HepG2 (cell line): ENCODE results near the gene QTRT2. TPM values are rescaled to one million over a fixed set of nuclear protein-coding genes. Genes with fewer than 3 reads are reported as not detected.

Experiments used
- BCL6 ChIP-seq: IDR thresholded peaks from 2 replicates; pipeline ENCODE4 v1.6.1; 2016; ENCODE audit warnings: missing genetic modification reagents, missing compliant biosample characterization
- CHD2 ChIP-seq: IDR thresholded peaks from 2 replicates; pipeline ENCODE4 v1.6.1; 2011; ENCODE audit warnings: low read depth, low read length, improper control_type of control experiment
- GLI4 ChIP-seq: sonication (generic); formaldehyde crosslinking; IDR thresholded peaks from 2 replicates; pipeline ENCODE4 v1.5.1; 2020; ENCODE audit warnings: missing genetic modification reagents, mild to moderate bottlenecking, moderate library complexity, borderline replicate concordance
- HNRNPH1 ChIP-seq: fragments of 200-400 bp; formaldehyde crosslinking; optimal IDR thresholded peaks from 2 replicates; pipeline ENCODE3; 2017; ENCODE audit warnings: mild to moderate bottlenecking, low read depth, low read length
- NCOA1 ChIP-seq: sonication (generic); formaldehyde crosslinking; IDR thresholded peaks from 2 replicates; pipeline ENCODE4 v1.9.0; 2021; ENCODE audit warnings: missing genetic modification reagents
- NFIB ChIP-seq: sonication (generic); formaldehyde crosslinking; IDR thresholded peaks from 2 replicates; pipeline ENCODE4 v1.9.0; 2021; ENCODE audit warnings: missing genetic modification reagents, mild to moderate bottlenecking, borderline replicate concordance
- NONO ChIP-seq, 2 experiments: fragments of 450-650 bp in 1 of 2; sonication (generic) in 1 of 2; formaldehyde crosslinking in 1 of 2; IDR thresholded peaks in 1 of 2; conservative IDR thresholded peaks in 1 of 2; 2 replicates each; pipeline versions ENCODE4 v1.6.1 to v1.8.0; 2017 to 2022; ENCODE audit warnings: mild to moderate bottlenecking in 1 of 2, missing genetic modification reagents in 1 of 2, moderate library complexity in 1 of 2
- RARG ChIP-seq: sonication (generic); formaldehyde crosslinking; IDR thresholded peaks from 2 replicates; pipeline ENCODE4 v1.4.0; 2020; ENCODE audit warnings: low read depth, mild to moderate bottlenecking, missing genetic modification reagents
- SAFB2 ChIP-seq: sonication (generic); formaldehyde crosslinking; IDR thresholded peaks from 2 replicates; pipeline ENCODE4 v1.5.1; 2020; ENCODE audit warnings: missing genetic modification reagents, low read depth, mild to moderate bottlenecking, borderline replicate concordance
- SPEN ChIP-seq: sonication (generic); formaldehyde crosslinking; IDR thresholded peaks from 2 replicates; pipeline ENCODE4 v1.5.1; 2020; ENCODE audit warnings: low read depth, mild to moderate bottlenecking, missing genetic modification reagents
- TP53 ChIP-seq: sonication (generic); formaldehyde crosslinking; conservative IDR thresholded peaks from 2 replicates; pipeline ENCODE4 v1.4.0; 2020; ENCODE audit warnings: missing genetic modification reagents
- ZNF296 ChIP-seq: sonication (generic); formaldehyde crosslinking; conservative IDR thresholded peaks from 2 replicates; pipeline ENCODE4 v1.5.0; 2020; ENCODE audit warnings: mild to moderate bottlenecking, missing genetic modification reagents
- ZNF329 ChIP-seq: sonication (generic); formaldehyde crosslinking; IDR thresholded peaks from 2 replicates; pipeline ENCODE4 v1.9.0; 2021; ENCODE audit warnings: low read depth, mild to moderate bottlenecking, missing genetic modification reagents
- ZNF564 ChIP-seq: sonication (generic); formaldehyde crosslinking; IDR thresholded peaks from 2 replicates; pipeline ENCODE4 v1.8.1; 2023; ENCODE audit warnings: mild to moderate bottlenecking, missing genetic modification reagents
- ZNF644 ChIP-seq: IDR thresholded peaks from 2 replicates; pipeline ENCODE4 v1.6.1; 2016; ENCODE audit warnings: low read depth
- ZZZ3 ChIP-seq: sonication (generic); formaldehyde crosslinking; IDR thresholded peaks from 2 replicates; pipeline ENCODE4 v1.4.0; 2020; ENCODE audit warnings: missing genetic modification reagents, mild to moderate bottlenecking, borderline replicate concordance
- polyA plus RNA-seq, 8 experiments: library from polyadenylated mRNA; depleted of rRNA in 3 of 8; stranded (reverse) in 7 of 8; unstranded in 1 of 8; fragments of >200 nt; fragmentation: Illumina TruSeq in 4 of 8; extraction: Trizol in 4 of 8; gene quantifications; 2 replicates each; pipeline versions ENCODE4 v1.2.1 to v1.2.3, GENCODE V29; 2011 to 2016; ENCODE audit warnings: low read depth in 4 of 8, missing spikeins in 1 of 8, mixed read lengths in 1 of 8; ENCODE audit not compliant: insufficient read depth in 1 of 8
- total RNA-seq, 5 experiments: library from RNA; depleted of rRNA; stranded (reverse); fragments of >200 nt; fragmentation: Illumina TruSeq; extraction: Trizol; gene quantifications; 2 replicates each; pipeline ENCODE4 v1.2.3, GENCODE V29; 2016; ENCODE audit warnings: low read depth in 1 of 5
- TF ChIP-seq, protein P1 (sequence below): sonication (generic); formaldehyde crosslinking; conservative IDR thresholded peaks from 2 replicates; pipeline ENCODE4 v1.8.0; 2022; ENCODE audit warnings: mild to moderate bottlenecking, moderate library complexity, missing genetic modification reagents
- TF ChIP-seq, protein P2 (sequence below): sonication (generic); formaldehyde crosslinking; IDR thresholded peaks from 2 replicates; pipeline ENCODE4 v1.9.0; 2021; ENCODE audit warnings: missing genetic modification reagents, borderline replicate concordance
- TF ChIP-seq, protein P3 (sequence below): fragments of 450-650 bp; IDR thresholded peaks from 2 replicates; pipeline ENCODE4 v1.6.1; 2016
- TF ChIP-seq, protein P4 (sequence below): sonication (generic); formaldehyde crosslinking; IDR thresholded peaks from 2 replicates; pipeline ENCODE4 v1.4.0; 2020; ENCODE audit warnings: missing genetic modification reagents
- TF ChIP-seq, protein P5 (sequence below): IDR thresholded peaks from 2 replicates; pipeline ENCODE4 v1.6.1; 2016; ENCODE audit warnings: control low read depth

Gene QTRT2
- total and polyA plus RNA-seq, 2 of the 13 experiments (the other 11 are each of a cell fraction or from before 2014, with no cell fraction given): 7.1 to 33.4 TPM

DNA sequence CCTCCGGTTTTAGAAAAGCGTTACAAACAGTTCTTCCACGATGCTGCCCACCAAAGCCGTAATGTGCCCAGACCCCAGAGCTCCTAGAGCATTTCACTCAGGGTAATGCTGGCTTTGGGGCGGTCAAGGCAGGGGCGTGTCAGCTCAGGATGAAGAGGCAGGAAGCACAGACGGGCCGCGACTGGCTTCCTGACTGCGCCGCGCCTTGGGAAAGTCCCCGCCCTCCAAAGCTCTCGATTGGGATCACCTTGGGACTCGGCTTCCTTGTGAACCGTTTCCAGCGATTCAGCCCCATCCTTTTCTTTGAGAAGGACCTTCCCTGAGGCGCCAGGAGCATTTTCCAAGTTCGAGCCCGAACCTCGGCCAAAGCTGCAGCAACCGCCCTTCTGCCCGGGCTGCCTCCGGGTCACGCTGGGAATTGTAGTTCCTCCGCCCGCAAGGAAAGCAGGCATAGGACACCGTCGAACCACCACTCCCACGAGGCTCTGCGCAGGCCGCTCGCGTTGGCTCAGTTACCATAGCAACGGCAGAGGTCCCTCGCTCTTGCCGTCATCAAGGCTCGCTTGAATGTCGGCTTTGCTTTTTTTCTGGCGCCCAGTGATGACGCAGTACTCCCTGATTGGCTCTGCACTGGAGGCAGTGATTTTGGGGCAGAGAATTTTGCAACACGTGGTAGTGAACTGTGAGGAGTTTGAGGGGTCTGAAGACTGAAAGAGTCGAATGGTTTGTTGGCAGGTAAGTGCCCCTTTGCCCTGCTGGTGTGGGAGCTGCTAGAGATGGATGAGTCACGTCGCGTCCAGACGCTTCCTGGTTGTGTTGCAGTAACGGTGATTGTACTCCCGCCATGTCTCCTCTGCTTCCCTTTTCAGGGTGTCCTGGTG, at the start of gene QTRT2, which contains the start of gene CCDC191 (continued):
- 0 out of 2 replicates have a peak, but pooled peaks have one; percentile 0 for TF ChIP-seq GLI4 (CRISPR knock-in tag)
- TF ChIP-seq, protein P1, sequence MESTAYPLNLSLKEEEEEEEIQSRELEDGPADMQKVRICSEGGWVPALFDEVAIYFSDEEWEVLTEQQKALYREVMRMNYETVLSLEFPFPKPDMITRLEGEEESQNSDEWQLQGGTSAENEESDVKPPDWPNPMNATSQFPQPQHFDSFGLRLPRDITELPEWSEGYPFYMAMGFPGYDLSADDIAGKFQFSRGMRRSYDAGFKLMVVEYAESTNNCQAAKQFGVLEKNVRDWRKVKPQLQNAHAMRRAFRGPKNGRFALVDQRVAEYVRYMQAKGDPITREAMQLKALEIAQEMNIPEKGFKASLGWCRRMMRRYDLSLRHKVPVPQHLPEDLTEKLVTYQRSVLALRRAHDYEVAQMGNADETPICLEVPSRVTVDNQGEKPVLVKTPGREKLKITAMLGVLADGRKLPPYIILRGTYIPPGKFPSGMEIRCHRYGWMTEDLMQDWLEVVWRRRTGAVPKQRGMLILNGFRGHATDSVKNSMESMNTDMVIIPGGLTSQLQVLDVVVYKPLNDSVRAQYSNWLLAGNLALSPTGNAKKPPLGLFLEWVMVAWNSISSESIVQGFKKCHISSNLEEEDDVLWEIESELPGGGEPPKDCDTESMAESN (CRISPR knock-in tag): peak; percentile 74
- TF ChIP-seq CHD2: no peak
- no peak for TF ChIP-seq TP53 (CRISPR knock-in tag)
- TF ChIP-seq, protein P2, sequence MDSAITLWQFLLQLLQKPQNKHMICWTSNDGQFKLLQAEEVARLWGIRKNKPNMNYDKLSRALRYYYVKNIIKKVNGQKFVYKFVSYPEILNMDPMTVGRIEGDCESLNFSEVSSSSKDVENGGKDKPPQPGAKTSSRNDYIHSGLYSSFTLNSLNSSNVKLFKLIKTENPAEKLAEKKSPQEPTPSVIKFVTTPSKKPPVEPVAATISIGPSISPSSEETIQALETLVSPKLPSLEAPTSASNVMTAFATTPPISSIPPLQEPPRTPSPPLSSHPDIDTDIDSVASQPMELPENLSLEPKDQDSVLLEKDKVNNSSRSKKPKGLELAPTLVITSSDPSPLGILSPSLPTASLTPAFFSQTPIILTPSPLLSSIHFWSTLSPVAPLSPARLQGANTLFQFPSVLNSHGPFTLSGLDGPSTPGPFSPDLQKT (CRISPR knock-in tag): no peak
- TF ChIP-seq ZZZ3 (CRISPR knock-in tag): peak; percentile 62; the same call in 1 of the 2 replicates
- TF ChIP-seq HNRNPH1: no peak
- TF ChIP-seq, protein P3, sequence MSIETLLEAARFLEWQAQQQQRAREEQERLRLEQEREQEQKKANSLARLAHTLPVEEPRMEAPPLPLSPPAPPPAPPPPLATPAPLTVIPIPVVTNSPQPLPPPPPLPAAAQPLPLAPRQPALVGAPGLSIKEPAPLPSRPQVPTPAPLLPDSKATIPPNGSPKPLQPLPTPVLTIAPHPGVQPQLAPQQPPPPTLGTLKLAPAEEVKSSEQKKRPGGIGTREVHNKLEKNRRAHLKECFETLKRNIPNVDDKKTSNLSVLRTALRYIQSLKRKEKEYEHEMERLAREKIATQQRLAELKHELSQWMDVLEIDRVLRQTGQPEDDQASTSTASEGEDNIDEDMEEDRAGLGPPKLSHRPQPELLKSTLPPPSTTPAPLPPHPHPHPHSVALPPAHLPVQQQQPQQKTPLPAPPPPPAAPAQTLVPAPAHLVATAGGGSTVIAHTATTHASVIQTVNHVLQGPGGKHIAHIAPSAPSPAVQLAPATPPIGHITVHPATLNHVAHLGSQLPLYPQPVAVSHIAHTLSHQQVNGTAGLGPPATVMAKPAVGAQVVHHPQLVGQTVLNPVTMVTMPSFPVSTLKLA: peak; percentile 89
- no peak for TF ChIP-seq NONO (IDR thresholded peaks at IDR 0.05)
- peak; percentile 80 for TF ChIP-seq NONO (CRISPR knock-in tag; conservative IDR thresholded peaks at IDR 0.05)
- TF ChIP-seq, protein P4, sequence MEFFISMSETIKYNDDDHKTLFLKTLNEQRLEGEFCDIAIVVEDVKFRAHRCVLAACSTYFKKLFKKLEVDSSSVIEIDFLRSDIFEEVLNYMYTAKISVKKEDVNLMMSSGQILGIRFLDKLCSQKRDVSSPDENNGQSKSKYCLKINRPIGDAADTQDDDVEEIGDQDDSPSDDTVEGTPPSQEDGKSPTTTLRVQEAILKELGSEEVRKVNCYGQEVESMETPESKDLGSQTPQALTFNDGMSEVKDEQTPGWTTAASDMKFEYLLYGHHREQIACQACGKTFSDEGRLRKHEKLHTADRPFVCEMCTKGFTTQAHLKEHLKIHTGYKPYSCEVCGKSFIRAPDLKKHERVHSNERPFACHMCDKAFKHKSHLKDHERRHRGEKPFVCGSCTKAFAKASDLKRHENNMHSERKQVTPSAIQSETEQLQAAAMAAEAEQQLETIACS: no peak
- peak; percentile 72 for TF ChIP-seq SPEN (CRISPR knock-in tag)
- TF ChIP-seq ZNF329: 0 out of 2 replicates have a peak, but pooled peaks have one; percentile 38
- no peak for TF ChIP-seq NCOA1 (CRISPR knock-in tag)
- TF ChIP-seq SAFB2: no peak
- TF ChIP-seq BCL6 (CRISPR knock-in tag): no peak; the same call in 1 of the 2 replicates
- TF ChIP-seq, protein P5, sequence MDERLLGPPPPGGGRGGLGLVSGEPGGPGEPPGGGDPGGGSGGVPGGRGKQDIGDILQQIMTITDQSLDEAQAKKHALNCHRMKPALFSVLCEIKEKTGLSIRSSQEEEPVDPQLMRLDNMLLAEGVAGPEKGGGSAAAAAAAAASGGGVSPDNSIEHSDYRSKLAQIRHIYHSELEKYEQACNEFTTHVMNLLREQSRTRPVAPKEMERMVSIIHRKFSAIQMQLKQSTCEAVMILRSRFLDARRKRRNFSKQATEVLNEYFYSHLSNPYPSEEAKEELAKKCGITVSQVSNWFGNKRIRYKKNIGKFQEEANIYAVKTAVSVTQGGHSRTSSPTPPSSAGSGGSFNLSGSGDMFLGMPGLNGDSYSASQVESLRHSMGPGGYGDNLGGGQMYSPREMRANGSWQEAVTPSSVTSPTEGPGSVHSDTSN (CRISPR knock-in tag): peak; percentile 40; the same call in 1 of the 2 replicates
- no peak for TF ChIP-seq NFIB (CRISPR knock-in tag)
- TF ChIP-seq ZNF644 (CRISPR knock-in tag): no peak
- TF ChIP-seq RARG (CRISPR knock-in tag): no peak
- 0 out of 2 replicates have a peak, but pooled peaks have one; percentile 48 for TF ChIP-seq ZNF564 (CRISPR knock-in tag)
- TF ChIP-seq ZNF296 (CRISPR knock-in tag): no peak
